Right hindlimb (tissue), 1 donor: ENCODE results near the gene CUTC.
"Not testable (repeated sequence)": the region's sequence is repeated elsewhere in the genome, so short reads cannot be mapped to it uniquely, and the experiment has no call there.

Experiments
- DNase-seq: peaks from one replicate; pipeline ENCODE4 v3.0.0-alpha.2; 2018

Gene CUTC, protein sequence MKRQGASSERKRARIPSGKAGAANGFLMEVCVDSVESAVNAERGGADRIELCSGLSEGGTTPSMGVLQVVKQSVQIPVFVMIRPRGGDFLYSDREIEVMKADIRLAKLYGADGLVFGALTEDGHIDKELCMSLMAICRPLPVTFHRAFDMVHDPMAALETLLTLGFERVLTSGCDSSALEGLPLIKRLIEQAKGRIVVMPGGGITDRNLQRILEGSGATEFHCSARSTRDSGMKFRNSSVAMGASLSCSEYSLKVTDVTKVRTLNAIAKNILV

GRCh38 chr10:99732033-99732842, at the start of gene CUTC, which contains the start of gene COX15:
Gene CUTC (plus strand): TSS chr10:99732234. CDS start chr10:99732349, 115 bp downstream.
Gene COX15 (minus strand): TSS chr10:99732127. CDS start chr10:99732049, 78 bp downstream.
- peak; percentile 98 for DNase-seq

DNA sequence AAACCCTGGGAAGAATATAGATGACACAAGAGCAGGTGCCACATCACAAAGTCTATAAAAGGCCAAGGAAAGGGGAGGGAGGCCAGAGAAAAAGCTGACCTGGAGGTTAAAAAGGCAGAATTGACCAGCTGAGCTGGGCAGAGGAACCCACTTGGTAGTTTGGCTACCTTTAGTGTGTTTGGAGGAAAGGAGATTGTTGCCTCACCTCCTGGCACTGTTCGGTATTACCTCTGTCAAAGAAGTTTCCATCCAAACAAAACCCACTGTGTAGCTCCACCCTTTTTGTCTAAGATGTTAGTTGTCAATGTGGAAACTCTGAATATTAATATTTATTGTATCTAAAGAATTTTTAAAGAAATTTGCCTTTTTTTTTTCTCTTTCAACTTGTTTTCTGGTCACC, 49.3 kb upstream of the CUTC start:
- no peak for DNase-seq

DNA sequence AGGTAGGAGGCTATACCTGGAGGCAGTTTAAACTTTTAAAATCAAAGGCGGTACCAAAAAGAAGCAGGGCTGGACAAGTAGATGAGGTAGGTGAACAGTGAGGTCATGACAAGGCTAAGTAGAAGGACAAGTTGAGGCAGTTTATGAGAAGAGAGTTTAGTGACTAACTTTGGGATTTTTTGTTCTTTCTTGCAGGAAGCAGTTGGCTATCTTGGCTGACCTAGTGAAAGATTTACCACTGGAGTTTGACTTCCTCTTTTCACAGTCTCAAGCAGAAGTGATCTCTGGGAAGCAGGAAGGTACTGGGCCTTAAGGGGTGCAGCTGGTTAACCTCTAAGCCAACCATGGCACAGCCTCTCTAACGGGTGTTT, 46.5 kb upstream of the CUTC start:
- DNase-seq: no peak

DNA sequence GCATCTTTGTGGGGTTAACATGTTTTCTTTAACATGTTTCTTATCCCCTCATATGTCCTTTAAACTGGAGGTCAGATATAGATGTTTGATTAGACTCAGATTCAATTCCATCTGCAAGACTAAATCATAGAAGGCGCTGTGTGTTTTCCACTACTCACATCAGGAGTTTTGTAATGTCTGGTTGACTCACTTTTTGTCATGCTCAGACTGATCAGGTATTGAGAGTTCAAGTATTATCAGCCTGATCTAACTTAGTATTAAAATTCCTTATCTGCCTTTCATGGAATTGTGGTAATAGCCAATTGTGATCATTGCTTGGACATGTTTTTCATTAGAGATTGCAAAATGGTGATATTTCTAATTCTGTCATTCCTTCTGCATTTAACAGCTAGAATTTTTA, 42.6 kb upstream of the CUTC start:
- DNase-seq: no peak

DNA sequence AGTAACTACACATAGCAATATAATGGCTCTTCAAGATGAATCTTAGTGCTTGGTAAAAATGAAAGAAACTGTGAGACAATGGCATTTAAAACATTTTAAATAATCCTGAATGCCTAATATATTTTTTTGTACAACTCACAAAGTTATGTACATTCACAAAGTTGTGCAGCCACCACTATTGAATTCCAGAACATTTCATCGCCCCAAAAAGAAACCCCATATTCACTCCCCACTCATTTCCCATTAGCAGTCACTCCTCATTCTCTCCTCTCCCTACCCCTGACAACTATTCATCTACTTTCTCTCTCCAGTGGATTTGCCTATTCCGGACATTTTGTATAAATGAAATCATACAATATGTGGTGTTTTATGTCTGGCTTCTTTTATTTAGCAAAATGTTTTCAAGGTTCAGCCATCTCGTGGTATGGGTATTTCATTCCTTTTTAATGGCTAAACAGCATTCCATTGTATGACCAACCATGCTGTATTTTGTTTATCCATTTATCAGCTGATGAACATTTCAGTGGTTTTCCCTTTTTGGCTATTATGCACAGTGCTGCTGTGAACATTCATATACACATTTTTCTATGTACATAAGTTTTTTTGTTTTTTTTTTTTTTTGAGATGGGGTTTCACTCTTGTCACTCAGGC, 38.0 kb upstream of the CUTC start:
- DNase-seq: no peak

GRCh38 chr10:99695761-99696160, 36.3 kb upstream of the CUTC start:
- DNase-seq: no peak

GRCh38 chr10:99698504-99699080, 33.4 kb upstream of the CUTC start:
- no peak for DNase-seq

- DNase-seq: no peak
Measured at GRCh38 chr10:99700649-99701048, 31.4 kb upstream of the CUTC start.

GRCh38 chr10:99708428-99709012, 23.5 kb upstream of the CUTC start:
- no peak for DNase-seq

DNA sequence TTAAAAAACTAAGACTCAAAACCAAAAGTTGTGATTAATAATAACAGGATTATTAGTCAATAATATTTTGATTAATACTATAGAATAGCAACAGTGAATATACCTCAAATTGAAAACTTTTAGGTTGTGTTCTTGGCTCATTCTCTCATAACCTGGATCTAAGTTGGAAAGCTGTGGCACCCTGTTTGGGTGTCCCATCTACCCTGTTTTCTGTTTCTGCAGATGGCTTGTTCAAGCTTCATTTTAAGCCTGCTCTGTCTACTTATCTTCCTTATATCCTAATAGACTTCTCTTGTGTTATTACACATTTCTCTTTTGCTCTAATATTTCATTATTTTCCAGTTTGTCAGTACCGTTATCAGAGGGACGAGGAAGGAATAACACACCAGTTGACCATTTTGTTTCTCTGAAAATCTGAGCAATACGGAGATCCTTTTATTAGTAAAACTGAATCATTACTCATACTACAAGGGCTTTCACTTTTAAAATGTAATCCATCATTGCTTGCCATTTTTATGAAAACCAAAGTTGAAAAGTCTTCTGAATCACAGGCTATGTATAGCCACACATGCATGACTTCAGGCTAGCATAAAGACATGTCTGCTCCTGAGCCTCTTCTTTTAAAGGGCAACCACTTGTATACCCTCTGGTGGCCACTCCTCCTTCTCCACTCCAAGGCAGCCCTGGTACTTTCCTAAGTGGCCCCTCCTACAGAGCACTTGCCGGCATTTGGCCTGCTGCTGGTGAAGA, 22.4 kb upstream of the CUTC start:
- no peak for DNase-seq

- no peak for DNase-seq
Measured at GRCh38 chr10:99711129-99711719, 20.8 kb upstream of the CUTC start.

DNA sequence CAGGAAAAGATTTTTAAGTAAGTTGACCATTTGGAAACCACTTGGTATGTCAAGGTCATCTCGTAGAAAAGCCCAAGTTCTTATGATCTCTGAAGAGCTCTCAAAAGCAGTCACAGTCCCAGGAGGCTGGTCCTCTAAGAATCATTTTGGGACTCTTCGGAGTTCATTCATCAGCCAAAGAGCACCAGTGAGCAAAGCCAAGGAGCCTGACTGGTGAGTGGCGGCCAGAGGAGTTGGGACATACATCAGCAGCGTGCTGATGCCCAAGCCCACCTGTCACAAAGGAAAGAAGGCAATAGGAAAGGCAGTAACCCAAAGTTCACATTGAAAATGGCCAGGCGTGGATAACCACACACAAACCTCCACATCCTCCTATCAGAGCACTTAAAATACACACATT, 17.6 kb upstream of the CUTC start:
- DNase-seq: no peak

- no peak for DNase-seq
Measured at GRCh38 chr10:99720387-99720786, 11.6 kb upstream of the CUTC start.

DNA sequence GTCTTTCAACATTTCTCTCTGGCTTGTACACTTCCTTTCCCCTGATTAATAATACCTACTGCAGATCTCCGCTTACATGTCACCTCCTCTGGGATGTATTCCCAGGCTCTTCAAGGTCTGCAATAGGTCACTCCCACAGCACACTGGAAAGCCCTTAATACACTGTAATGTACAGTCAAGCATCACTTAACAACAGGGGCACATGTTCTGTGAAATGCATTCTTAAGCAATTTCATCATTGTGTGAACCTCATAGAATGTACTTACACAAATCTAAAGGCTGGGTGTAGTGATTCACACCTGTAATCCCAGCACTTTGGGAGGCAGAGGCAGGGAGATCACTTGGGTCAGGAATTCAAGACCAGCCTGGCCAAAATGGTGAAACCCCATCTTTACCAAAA, 2.0 kb upstream of the CUTC start:
- no peak for DNase-seq

DNA sequence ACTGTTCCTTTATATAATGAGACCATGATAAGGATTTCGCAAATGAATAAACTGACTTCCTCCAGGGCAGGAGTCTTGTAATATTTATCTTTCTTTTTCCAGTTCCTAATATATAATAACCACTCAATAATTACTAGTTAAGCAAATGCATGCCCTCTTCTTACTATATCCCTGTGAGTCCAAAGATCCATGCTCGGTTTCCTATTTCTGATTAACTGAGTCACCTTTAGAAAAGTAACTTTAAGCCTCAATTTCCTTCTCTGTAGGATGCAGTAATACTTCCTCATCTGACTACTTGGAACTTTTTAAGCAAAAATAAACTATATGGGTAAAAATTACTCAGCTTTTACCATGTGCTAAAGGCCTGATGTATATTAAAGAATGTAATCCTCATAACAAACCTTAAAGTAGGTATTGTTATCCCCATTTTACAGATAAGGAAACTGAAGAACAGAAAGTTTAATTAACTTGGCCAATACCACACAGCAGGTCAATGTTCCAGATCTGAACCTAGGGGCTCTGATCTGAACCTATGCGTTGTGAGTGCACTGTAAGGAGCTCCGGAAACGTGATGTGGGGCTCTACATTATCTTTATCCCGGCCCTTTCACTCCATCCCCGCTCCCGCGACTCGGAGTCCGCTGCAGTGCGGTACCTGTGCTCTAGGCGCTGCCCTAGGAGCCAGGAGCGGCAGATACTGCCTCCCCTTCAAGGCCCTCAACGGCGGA, 565 bp upstream of the CUTC start:
- no peak for DNase-seq

DNA sequence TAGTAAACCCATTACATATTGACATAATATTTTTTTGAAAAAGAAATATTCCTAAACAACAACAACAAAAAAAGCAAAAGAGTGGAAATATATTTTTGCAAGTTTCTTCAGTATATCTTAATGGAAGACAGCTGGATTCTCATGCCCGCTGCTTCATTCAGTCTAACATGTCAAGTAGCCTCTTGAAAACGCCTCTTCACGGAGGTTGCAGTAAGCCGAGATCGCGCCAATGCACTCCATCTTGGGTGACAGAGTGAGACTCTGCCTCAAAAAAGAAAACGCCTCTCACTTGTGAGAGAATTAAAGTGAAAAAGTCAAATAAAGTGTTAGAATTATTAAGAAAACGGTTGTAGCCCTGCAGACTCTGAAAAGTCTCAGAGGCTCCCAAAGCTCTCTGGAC, 1.3 kb downstream of the CUTC start:
- no peak for DNase-seq

DNA sequence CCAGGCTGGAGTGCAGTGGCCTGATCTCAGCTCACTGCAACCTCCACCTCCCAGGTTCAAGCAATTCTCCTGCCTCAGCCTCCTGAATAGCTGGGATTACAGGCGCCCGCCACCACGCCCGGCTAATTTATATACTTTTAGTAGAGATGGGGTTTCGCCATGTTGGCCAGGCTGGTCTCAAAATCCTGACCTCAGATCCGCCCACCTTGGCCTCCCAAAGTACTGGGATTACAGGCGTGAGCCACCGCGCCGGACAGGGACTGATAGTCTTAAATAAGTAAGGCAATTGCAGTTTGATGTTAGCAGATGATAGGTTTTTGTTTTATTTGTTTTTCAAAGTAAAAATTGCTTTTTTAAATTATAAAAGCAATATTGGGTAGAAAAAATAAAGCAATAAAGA, 2.1 kb downstream of the CUTC start:
- not testable (repeated sequence) for DNase-seq

- DNase-seq: no peak
Measured at GRCh38 chr10:99740260-99740659, 8.2 kb downstream of the CUTC start.

DNA sequence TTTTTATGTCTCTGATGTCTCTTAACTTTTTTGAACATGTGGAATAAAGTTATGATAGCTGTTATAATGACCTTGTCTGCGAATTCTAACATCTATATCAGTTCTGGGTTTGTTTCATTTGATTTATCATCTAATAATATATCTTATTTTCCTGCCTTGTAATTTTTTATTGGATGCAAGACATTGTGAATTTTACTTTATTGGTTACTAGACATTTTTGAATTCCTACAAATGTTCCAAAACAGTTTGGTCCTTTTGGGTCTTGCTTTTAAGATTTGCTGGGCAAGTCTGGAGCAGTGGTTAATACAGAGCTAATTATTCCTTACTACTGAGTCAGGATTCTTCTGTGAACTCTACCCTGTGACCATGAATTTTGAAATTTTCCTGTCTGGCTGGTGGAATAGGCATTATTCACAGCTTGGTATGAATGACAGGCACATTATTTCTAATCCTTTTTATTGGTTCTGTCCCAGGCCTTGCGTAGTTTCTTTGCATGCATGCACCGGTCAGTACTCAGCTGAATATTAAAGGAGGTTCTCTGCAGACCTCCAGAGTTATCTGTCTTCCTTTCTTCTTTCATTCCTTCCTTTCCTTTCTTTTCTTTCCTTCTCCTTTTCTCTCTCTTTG, 9.0 kb downstream of the CUTC start:
- DNase-seq: no peak

DNA sequence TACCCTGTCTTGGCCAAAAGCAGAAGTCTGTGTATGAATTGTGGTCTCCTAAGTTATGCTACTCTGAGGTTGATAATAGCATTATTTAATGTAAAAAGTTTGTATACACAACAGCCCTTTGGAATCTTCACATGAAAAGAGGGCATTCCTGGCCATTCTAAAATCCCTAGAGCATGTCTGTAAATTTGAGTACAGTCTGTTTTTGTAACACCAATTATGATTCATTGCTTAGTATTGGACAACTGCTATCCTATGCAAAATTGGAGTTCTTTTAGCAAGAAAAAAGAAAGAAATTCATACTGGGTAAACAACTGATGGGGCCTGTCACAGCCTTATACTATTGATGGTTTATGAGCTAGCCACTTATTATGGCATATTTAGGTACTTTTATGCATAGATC, 10.2 kb downstream of the CUTC start:
- no peak for DNase-seq

DNA sequence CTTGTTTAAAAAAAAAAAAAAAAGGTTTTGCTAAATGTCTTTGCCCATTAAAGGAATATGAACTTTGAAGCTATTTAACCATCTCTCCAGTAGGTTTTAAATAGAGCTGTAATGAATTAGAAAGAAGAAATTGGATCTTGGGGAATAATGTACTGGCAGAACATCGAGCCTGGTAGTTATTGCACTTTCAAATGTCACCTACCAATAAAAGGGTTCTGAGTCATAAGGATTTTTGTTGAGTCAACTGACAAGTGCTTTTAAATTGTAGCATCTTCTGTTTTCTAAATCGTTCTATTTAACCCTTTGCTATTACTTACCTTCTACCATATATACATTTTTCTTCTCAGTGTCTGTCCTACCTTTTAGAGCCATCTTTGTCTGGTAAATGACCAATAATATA, 10.7 kb downstream of the CUTC start:
- DNase-seq: no peak
